Heart left ventricle (tissue), 16 donors: ENCODE measurements around the gene RUSF1. TPM values are rescaled to one million over a fixed set of nuclear protein-coding genes. Genes with fewer than 3 reads are reported as not detected.

ENCODE experiments used
- ATAC-seq, 4 donors: fragments of 200-7000 bp; cut with Tn5 transposase; one replicate each; pipeline ENCODE4 v1.9.1; 2020 to 2022; ENCODE audit warnings: moderate library complexity in 4 of 4, mild to moderate bottlenecking in 3 of 4, moderate number of reproducible peaks in 1 of 4
- DNase-seq, 5 donors: peaks; one replicate each; pipeline ENCODE4 v3.0.0-alpha.2; 2020
- H3K27ac ChIP-seq, 12 donors: fragments of 200-600 bp; sonication (generic) in 4 of 12; one replicate each; pipeline versions ENCODE4 v1.5.0 to v1.8.0; 2016 to 2022; ENCODE audit warnings: mild to moderate bottlenecking in 2 of 12
- H3K27me3 ChIP-seq, 9 donors: fragments of 200-600 bp; sonication (generic) in 2 of 9; one replicate each; pipeline versions ENCODE4 v1.5.1 to v1.8.0; 2016 to 2022; ENCODE audit warnings: mild to moderate bottlenecking in 3 of 9
- H3K36me3 ChIP-seq, 9 donors: fragments of 200-600 bp; sonication (generic) in 2 of 9; one replicate each; pipeline versions ENCODE4 v1.5.0 to v1.8.0; 2018 to 2022; ENCODE audit warnings: mild to moderate bottlenecking in 2 of 9
- H3K4me1 ChIP-seq, 12 donors: fragments of 200-600 bp; sonication (generic) in 4 of 12; one replicate each; pipeline versions ENCODE4 v1.5.0 to v1.8.0; 2016 to 2022; ENCODE audit warnings: mild to moderate bottlenecking in 3 of 12
- H3K4me3 ChIP-seq, 12 donors: fragments of 200-600 bp; sonication (generic) in 4 of 12; one replicate each; pipeline versions ENCODE4 v1.5.0 to v1.8.0; 2017 to 2022; ENCODE audit warnings: mild to moderate bottlenecking in 9 of 12, moderate library complexity in 4 of 12
- H3K9me3 ChIP-seq, 12 donors: fragments of 200-600 bp; sonication (generic) in 4 of 12; one replicate each; pipeline versions ENCODE4 v1.5.0 to v1.8.0; 2016 to 2022; ENCODE audit warnings: mild to moderate bottlenecking in 1 of 12
- CTCF ChIP-seq, 12 donors: fragments of 200-600 bp; sonication (generic) in 4 of 12; IDR thresholded peaks; one replicate each; pipeline versions ENCODE4 v1.5.0 to v1.8.0; 2018 to 2022; ENCODE audit warnings: antibody characterized with exemption in 12 of 12, mild to moderate bottlenecking in 5 of 12
- POLR2A ChIP-seq, 2 donors: fragments of 450-650 bp; IDR thresholded peaks; one replicate each; pipeline ENCODE4 v1.6.1; 2017; ENCODE audit warnings: antibody characterized with exemption in 2 of 2, mild to moderate bottlenecking in 2 of 2, moderate library complexity in 2 of 2
- WGBS, 4 donors: extraction: QIAGEN DNeasy Blood & Tissue Kit in 2 of 4; methylation state at CpG; one replicate each; pipeline versions ENCODE4 v1.1.5 to v1.1.7; 2013 to 2018; 5-methylcytosine and 5-hydroxymethylcytosine counted together
- intact Hi-C, 10 donors: fragments of 100-400 bp; cut with DNase I; formaldehyde crosslinking; loops; one replicate each; pipeline versions ENCODE4 v1.11.1 to v1.14.2; 2022
- polyA plus RNA-seq, 2 donors: library from polyadenylated mRNA; stranded (reverse); fragments of 200-250 nt; gene quantifications; one replicate each; pipeline ENCODE4 v1.2.3, GENCODE V29; 2013
- total RNA-seq, 9 donors: library from RNA; depleted of rRNA in 2 of 9; stranded (reverse); fragments of >200 nt in 2 of 9; fragmentation: NEBNext Ultra II Directional in 3 of 9; extraction: Animal tissue kit (Norgen Biotek cat#: 25700) in 3 of 9; gene quantifications; one replicate each; pipeline versions ENCODE4 v1.1.0 to v1.2.4, GENCODE V29; 2016 to 2023
- donor health status: ischemic (EF 13 %, LVEDD 7.1; RV severe dilation, severe dysfunction).
- donor health status: healthy with polysubstance abuse.
- donor health status: DM: no; HTN: yes; CAD: no.
- donor health status: DM: no; HTN: no; CAD: no.
- donor health status: ischemic (EF 25% LVEDD 6.9; RV normal size, moderate dysfunction).
- donor health status: ischemic (EF 25% LVEDD 5.7; RV mildly dilated, moderate dysfunction).
- donor health status: healthy.
- donor health status: DM: yes; HTN: yes; CAD: no.
- donor health status: ischemic (EF 35%, LVEDD 5.7; RV mildly dilated, moderate dysfunction).
- donor health status: nonischemic (EF 11% LVEDD 7.7; RV severe dilation, severe dysfunction).
- donor health status: DM: yes; HTN: yes; CAD: no.
- donor health status: PGD.
- donor health status: ischemic (EF 29% LVEDD 5.4; RV normal size, mild dysfunction).
- donor health status: nonischemic (EF 23%, LVEDD 6.1; RV moderate dilation, normal function).

Gene RUSF1
- total and polyA plus RNA-seq, 11 donors, result 17.8 to 32.5 (median 22.4) TPM

GRCh38 chr16:31522071-31522470 lies 13.9 kb upstream of the RUSF1 start:
- 84 to 88% (median 88%) methylated on average over 6 of the region's 6 CpGs for WGBS, 4 donors
- Histone ChIP-seq H3K27me3 (peaks cover 0 to 1% (median 0%) of the 10 kb centered on the region in 9 donors), H3K36me3 (no peaks in the 10 kb centered on the region), H3K4me1 (no peaks in the 10 kb centered on the region), H3K9me3 (no peaks in the 10 kb centered on the region), H3K27ac (no peak overlapping the region), H3K4me3 (no peak overlapping the region)
- DNase-seq (no peak), ATAC-seq (no peak)
- intact Hi-C loops, result no loop called here
- TF ChIP-seq CTCF (IDR thresholded peaks at IDR 0.05) (no peak), POLR2A (IDR thresholded peaks at IDR 0.05) (no peak)

- intact Hi-C loops, result no loop called here
- no peak overlapping the region for H3K4me3 ChIP-seq
- DNase-seq (no peak), ATAC-seq (no peak)
- H3K27ac ChIP-seq, result no peak overlapping the region
- no peaks in the 10 kb centered on the region for H3K27me3 ChIP-seq
- TF ChIP-seq POLR2A (IDR thresholded peaks at IDR 0.05) (no peak), CTCF (IDR thresholded peaks at IDR 0.05) (no peak)
- no peaks in the 10 kb centered on the region for H3K4me1 ChIP-seq
- WGBS, 4 donors, result 82 to 90% (median 83%) methylated on average over 3 of the region's 3 CpGs
- H3K36me3 ChIP-seq, result no peaks in the 10 kb centered on the region
- H3K9me3 ChIP-seq, result no peaks in the 10 kb centered on the region
Measured at GRCh38 chr16:31521368-31521767, 13.2 kb upstream of the RUSF1 start.

- intact Hi-C loops, result no loop called here
- Histone ChIP-seq H3K27me3 (no peaks in the 10 kb centered on the region), H3K36me3 (no peaks in the 10 kb centered on the region), H3K27ac (no peak overlapping the region), H3K9me3 (no peaks in the 10 kb centered on the region), H3K4me1 (no peaks in the 10 kb centered on the region), H3K4me3 (no peak overlapping the region)
- TF ChIP-seq POLR2A (IDR thresholded peaks at IDR 0.05), result no peak
- no peak for TF ChIP-seq CTCF (IDR thresholded peaks at IDR 0.05)
- no peak for ATAC-seq
- no peak for DNase-seq
- 83 to 91% (median 87%) methylated on average over 2 of the region's 2 CpGs for WGBS, 4 donors
Measured at GRCh38 chr16:31519759-31520431, 11.7 kb upstream of the RUSF1 start.

- ATAC-seq, result no peak
- H3K9me3 ChIP-seq, result no peaks in the 10 kb centered on the region
- no peaks in the 10 kb centered on the region for H3K4me1 ChIP-seq
- no peak for TF ChIP-seq CTCF (IDR thresholded peaks at IDR 0.05)
- no peak for TF ChIP-seq POLR2A (IDR thresholded peaks at IDR 0.05)
- WGBS, 4 donors, result 75 to 81% (median 81%) methylated on average over 4 of the region's 4 CpGs
- DNase-seq, result no peak
- intact Hi-C loops, result no loop called here
- H3K4me3 ChIP-seq, result no peak overlapping the region
- H3K36me3 ChIP-seq, result no peaks in the 10 kb centered on the region
- H3K27ac ChIP-seq, result no peak overlapping the region
- H3K27me3 ChIP-seq, result no peaks in the 10 kb centered on the region
Measured at GRCh38 chr16:31517800-31518402, 9.7 kb upstream of the RUSF1 start.
